OCI-LY1 (cell line): ENCODE results near the gene TGM4.

Experiments used
- CTCF ChIP-seq: fragments of 200-600 bp; sonication (generic), shearing (Covaris generic); IDR thresholded peaks from 2 replicates; pipeline ENCODE4 v1.5.1; 2017; ENCODE audit warnings: mild to moderate bottlenecking, antibody characterized with exemption, low read length, moderate library complexity, mixed read lengths
- EZH2 ChIP-seq: fragments of 200-600 bp; sonication (generic), shearing (Covaris generic); IDR thresholded peaks from 2 replicates; pipeline ENCODE4 v1.8.0; 2017; ENCODE audit warnings: borderline replicate concordance, mixed run types, mild to moderate bottlenecking, antibody characterized with exemption, low read length, moderate library complexity, mixed read lengths

DNA sequence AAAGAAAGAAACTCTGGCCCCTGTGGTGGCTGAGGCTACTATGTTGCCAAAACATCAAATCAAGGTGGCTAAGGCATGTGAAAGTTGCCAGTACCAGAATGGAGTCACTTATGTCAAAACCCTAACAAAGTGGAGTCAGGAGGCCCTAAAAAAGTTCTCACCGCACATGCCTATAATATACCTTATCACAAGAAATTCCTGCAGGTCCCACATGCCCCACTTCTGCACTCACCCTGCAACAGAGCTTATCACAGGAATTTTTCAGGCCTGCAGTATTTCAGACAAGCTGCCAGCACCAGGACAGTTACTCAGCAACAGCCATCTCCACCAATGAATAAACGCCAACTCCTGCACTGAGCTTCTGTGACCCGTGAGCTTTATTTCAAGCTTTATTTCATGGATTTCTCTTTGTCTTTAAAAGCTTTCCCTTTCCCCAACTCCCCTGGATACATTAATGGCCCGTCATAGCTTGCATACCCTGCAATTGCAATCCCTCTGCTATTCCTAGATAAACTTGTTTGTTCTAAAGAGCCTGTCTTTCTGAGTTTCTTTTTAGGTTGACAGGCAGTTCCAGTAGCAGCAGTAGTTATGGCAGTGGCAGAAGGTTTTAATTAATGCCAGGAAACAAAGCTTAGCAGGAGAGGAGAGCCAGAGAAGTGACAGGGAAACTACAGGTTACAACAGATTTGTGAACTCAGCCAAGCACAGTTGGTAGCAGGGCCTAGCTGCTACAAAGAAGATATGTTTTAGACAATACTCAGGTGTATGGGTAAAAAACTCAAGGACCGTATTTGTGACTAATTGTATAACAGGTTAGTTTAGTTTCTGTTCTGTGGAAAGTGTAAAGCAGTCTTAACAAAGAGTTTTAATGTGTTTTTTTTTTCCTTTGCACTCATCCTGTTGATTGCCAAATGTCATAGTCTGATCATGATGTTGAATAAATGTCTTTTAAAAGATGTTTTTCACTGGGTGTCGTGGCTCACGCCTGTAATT lies 28.6 kb upstream of the TGM4 start:
- TF ChIP-seq CTCF (no peak), EZH2 (no peak)
